GM12878 (cell line): ENCODE measurements around the gene CD200R1. TPM values are rescaled to one million over a fixed set of nuclear protein-coding genes. Genes with fewer than 3 reads are reported as not detected.

Experiments used
- BRCA1 ChIP-seq: IDR thresholded peaks from 2 replicates; pipeline ENCODE4 v1.6.1; 2011; ENCODE audit warnings: low read depth, low read length, improper control_type of control experiment
- GABPA ChIP-seq: IDR thresholded peaks from 2 replicates; pipeline ENCODE4 v1.6.1; 2014; ENCODE audit warnings: antibody characterized with exemption, low read depth, mild to moderate bottlenecking, inconsistent platforms
- IRF5 ChIP-seq: fragments of 450-650 bp; IDR thresholded peaks from 2 replicates; pipeline ENCODE4 v1.6.1; 2017; ENCODE audit warnings: borderline replicate concordance
- KLF5 ChIP-seq: fragments of 450-650 bp; IDR thresholded peaks from 2 replicates; pipeline ENCODE4 v1.6.1; 2014; ENCODE audit warnings: mild to moderate bottlenecking; ENCODE audit not compliant: partially characterized antibody
- NR2C1 ChIP-seq: fragments of 450-650 bp; IDR thresholded peaks from 2 replicates; pipeline ENCODE4 v1.6.1; 2017; ENCODE audit warnings: antibody characterized with exemption, mild to moderate bottlenecking, moderate library complexity
- NR2F1 ChIP-seq: fragments of 450-650 bp; conservative IDR thresholded peaks from 2 replicates; pipeline ENCODE4 v1.6.1; 2017; ENCODE audit warnings: mild to moderate bottlenecking
- PML ChIP-seq: IDR thresholded peaks from 2 replicates; pipeline ENCODE4 v1.6.1; 2012; ENCODE audit warnings: low read length, inconsistent platforms
- POU2F2 ChIP-seq: IDR thresholded peaks from 3 replicates; pipeline ENCODE4 v1.6.1; 2011; ENCODE audit warnings: low read depth, mild to moderate bottlenecking, low read length, borderline replicate concordance
- RELB ChIP-seq: fragments of 450-650 bp; IDR thresholded peaks from 2 replicates; pipeline ENCODE4 v1.6.1; 2017; ENCODE audit warnings: low read depth, mild to moderate bottlenecking, moderate library complexity
- SP1 ChIP-seq: IDR thresholded peaks from one replicate; pipeline ENCODE4 v1.6.1; 2011; ENCODE audit warnings: low read depth, low read length
- SPI1 ChIP-seq: IDR thresholded peaks from 2 replicates; pipeline ENCODE4 v1.6.1; 2011; ENCODE audit warnings: low read depth, mild to moderate bottlenecking, low read length, moderate library complexity, borderline replicate concordance; ENCODE audit not compliant: insufficient read depth
- TBL1XR1 ChIP-seq: IDR thresholded peaks from 2 replicates; pipeline ENCODE4 v1.6.1; 2012; ENCODE audit warnings: low read depth, low read length, improper control_type of control experiment
- polyA plus RNA-seq, 11 experiments: library from polyadenylated mRNA; depleted of rRNA in 4 of 11; unstranded in 6 of 11; stranded (reverse) in 5 of 11; fragments of >200 nt; fragmentation: Nextera tagmentation in 4 of 11; fragmentation: Illumina TruSeq in 1 of 11; extraction: Ambion mirVana in 4 of 11; extraction: Trizol in 1 of 11; gene quantifications; 1 replicate in 1 of 11; 2 replicates in 10 of 11; pipeline versions ENCODE4 v1.2.1 to v1.2.3, GENCODE V29; 2011 to 2016; ENCODE audit warnings: inconsistent platforms in 2 of 11, missing spikeins in 2 of 11, low read depth in 1 of 11
- total RNA-seq, 4 experiments: library from RNA; depleted of rRNA in 3 of 4; stranded (reverse); fragments of >200 nt in 3 of 4; fragmentation: Illumina TruSeq in 1 of 4; extraction: Trizol in 1 of 4; gene quantifications; 2 replicates each; pipeline versions ENCODE4 v1.2.1 to v1.2.3, GENCODE V29; 2013 to 2021
- TF ChIP-seq, protein P1 (sequence below): fragments of 450-650 bp; IDR thresholded peaks from 2 replicates; pipeline ENCODE4 v1.6.1; 2016; ENCODE audit warnings: mild to moderate bottlenecking
- TF ChIP-seq, protein P2 (sequence below): IDR thresholded peaks from 2 replicates; pipeline ENCODE4 v1.6.1; 2012; ENCODE audit warnings: low read depth, low read length, improper control_type of control experiment
- TF ChIP-seq, protein P3 (sequence below): fragments of 450-650 bp; IDR thresholded peaks from 2 replicates; pipeline ENCODE4 v1.6.1; 2017; ENCODE audit warnings: mild to moderate bottlenecking, moderate library complexity
- TF ChIP-seq, protein P4 (sequence below): fragments of 450-650 bp; IDR thresholded peaks from 2 replicates; pipeline ENCODE4 v1.6.1; 2017; ENCODE audit warnings: mild to moderate bottlenecking, low read depth, inconsistent platforms; ENCODE audit not compliant: poor library complexity, severe bottlenecking

The CD200R1 gene
- total and polyA plus RNA-seq, 10 of the 15 experiments (the other 5 are each of a cell fraction or from before 2014, with no cell fraction given) = 0.15 to 1.1 (median 0.88) TPM

GRCh38 chr3:112990672-112991602, 16.0 kb upstream of the CD200R1 start, which contains the start of gene GTPBP8 (continued):
- TF ChIP-seq KLF5 = peak; percentile 76
- peak; percentile 90; the same call in 1 of the 2 replicates for TF ChIP-seq PML
- TF ChIP-seq IRF5 = peak; percentile 82; the same call in 1 of the 2 replicates
- TF ChIP-seq NR2F1 = peak; percentile 94
- peak; percentile 16 for TF ChIP-seq SP1
- TF ChIP-seq, protein P1, sequence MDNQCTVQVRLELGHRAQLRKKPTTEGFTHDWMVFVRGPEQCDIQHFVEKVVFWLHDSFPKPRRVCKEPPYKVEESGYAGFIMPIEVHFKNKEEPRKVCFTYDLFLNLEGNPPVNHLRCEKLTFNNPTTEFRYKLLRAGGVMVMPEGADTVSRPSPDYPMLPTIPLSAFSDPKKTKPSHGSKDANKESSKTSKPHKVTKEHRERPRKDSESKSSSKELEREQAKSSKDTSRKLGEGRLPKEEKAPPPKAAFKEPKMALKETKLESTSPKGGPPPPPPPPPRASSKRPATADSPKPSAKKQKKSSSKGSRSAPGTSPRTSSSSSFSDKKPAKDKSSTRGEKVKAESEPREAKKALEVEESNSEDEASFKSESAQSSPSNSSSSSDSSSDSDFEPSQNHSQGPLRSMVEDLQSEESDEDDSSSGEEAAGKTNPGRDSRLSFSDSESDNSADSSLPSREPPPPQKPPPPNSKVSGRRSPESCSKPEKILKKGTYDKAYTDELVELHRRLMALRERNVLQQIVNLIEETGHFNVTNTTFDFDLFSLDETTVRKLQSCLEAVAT = peak; percentile 79; the same call in 1 of the 2 replicates
- TF ChIP-seq, protein P2, sequence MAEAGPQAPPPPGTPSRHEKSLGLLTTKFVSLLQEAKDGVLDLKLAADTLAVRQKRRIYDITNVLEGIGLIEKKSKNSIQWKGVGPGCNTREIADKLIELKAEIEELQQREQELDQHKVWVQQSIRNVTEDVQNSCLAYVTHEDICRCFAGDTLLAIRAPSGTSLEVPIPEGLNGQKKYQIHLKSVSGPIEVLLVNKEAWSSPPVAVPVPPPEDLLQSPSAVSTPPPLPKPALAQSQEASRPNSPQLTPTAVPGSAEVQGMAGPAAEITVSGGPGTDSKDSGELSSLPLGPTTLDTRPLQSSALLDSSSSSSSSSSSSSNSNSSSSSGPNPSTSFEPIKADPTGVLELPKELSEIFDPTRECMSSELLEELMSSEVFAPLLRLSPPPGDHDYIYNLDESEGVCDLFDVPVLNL = no peak
- no peak for TF ChIP-seq BRCA1
- TF ChIP-seq RELB = peak; percentile 69; the same call in 1 of the 2 replicates
- TF ChIP-seq NR2C1 = peak; percentile 60
- TF ChIP-seq, protein P3, sequence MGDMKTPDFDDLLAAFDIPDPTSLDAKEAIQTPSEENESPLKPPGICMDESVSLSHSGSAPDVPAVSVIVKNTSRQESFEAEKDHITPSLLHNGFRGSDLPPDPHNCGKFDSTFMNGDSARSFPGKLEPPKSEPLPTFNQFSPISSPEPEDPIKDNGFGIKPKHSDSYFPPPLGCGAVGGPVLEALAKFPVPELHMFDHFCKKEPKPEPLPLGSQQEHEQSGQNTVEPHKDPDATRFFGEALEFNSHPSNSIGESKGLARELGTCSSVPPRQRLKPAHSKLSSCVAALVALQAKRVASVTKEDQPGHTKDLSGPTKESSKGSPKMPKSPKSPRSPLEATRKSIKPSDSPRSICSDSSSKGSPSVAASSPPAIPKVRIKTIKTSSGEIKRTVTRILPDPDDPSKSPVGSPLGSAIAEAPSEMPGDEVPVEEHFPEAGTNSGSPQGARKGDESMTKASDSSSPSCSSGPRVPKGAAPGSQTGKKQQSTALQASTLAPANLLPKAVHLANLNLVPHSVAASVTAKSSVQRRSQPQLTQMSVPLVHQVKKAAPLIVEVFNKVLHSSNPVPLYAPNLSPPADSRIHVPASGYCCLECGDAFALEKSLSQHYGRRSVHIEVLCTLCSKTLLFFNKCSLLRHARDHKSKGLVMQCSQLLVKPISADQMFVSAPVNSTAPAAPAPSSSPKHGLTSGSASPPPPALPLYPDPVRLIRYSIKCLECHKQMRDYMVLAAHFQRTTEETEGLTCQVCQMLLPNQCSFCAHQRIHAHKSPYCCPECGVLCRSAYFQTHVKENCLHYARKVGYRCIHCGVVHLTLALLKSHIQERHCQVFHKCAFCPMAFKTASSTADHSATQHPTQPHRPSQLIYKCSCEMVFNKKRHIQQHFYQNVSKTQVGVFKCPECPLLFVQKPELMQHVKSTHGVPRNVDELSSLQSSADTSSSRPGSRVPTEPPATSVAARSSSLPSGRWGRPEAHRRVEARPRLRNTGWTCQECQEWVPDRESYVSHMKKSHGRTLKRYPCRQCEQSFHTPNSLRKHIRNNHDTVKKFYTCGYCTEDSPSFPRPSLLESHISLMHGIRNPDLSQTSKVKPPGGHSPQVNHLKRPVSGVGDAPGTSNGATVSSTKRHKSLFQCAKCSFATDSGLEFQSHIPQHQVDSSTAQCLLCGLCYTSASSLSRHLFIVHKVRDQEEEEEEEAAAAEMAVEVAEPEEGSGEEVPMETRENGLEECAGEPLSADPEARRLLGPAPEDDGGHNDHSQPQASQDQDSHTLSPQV = no peak
- no peak for TF ChIP-seq TBL1XR1
- TF ChIP-seq, protein P4, sequence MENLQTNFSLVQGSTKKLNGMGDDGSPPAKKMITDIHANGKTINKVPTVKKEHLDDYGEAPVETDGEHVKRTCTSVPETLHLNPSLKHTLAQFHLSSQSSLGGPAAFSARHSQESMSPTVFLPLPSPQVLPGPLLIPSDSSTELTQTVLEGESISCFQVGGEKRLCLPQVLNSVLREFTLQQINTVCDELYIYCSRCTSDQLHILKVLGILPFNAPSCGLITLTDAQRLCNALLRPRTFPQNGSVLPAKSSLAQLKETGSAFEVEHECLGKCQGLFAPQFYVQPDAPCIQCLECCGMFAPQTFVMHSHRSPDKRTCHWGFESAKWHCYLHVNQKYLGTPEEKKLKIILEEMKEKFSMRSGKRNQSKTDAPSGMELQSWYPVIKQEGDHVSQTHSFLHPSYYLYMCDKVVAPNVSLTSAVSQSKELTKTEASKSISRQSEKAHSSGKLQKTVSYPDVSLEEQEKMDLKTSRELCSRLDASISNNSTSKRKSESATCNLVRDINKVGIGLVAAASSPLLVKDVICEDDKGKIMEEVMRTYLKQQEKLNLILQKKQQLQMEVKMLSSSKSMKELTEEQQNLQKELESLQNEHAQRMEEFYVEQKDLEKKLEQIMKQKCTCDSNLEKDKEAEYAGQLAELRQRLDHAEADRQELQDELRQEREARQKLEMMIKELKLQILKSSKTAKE = peak; percentile 66
- TF ChIP-seq GABPA = peak; percentile 82
- peak; percentile 47; the same call in 1 of the 3 replicates for TF ChIP-seq POU2F2
- TF ChIP-seq SPI1 = 0 out of 2 replicates have a peak, but pooled peaks have one; percentile 23
